ENCODE results near the gene DCST1.

DNA sequence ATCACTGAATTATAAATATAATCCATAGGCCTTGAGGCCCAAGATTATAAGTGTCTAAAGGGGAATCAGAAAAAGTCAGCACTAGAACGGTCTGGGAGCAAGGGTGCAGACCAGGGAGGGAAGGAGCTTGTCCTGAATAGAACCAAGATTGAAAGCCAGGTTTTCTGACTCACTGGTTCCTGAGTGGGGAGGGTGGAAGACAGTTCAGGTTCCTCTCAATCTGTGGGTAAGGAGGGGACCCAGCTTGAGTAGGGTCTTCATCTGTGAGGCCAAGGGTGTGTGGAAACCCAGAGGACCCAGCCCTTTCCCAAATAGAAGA lies 39.4 kb upstream of the DCST1 start:
- TF ChIP-seq, protein P1, sequence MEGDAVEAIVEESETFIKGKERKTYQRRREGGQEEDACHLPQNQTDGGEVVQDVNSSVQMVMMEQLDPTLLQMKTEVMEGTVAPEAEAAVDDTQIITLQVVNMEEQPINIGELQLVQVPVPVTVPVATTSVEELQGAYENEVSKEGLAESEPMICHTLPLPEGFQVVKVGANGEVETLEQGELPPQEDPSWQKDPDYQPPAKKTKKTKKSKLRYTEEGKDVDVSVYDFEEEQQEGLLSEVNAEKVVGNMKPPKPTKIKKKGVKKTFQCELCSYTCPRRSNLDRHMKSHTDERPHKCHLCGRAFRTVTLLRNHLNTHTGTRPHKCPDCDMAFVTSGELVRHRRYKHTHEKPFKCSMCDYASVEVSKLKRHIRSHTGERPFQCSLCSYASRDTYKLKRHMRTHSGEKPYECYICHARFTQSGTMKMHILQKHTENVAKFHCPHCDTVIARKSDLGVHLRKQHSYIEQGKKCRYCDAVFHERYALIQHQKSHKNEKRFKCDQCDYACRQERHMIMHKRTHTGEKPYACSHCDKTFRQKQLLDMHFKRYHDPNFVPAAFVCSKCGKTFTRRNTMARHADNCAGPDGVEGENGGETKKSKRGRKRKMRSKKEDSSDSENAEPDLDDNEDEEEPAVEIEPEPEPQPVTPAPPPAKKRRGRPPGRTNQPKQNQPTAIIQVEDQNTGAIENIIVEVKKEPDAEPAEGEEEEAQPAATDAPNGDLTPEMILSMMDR (conservative IDR thresholded peaks at IDR 0.05), result no peak
- TF ChIP-seq EZH2 (IDR thresholded peaks at IDR 0.05; ENCODE audit: low read depth), result no peak
